OCI-LY7 (cell line): ENCODE data around the gene TSR3. TPM values are rescaled to one million over a fixed set of nuclear protein-coding genes. Genes with fewer than 3 reads are reported as not detected.

Experiments
- BruUV-seq: library from RNA; stranded (reverse); fragments of 400-500 nt; replicated peaks from 2 replicates; lab custom pipeline; 2021; lab: Mats Ljungman, UMichigan
- CTCF ChIA-PET: fragments of 300-600 bp; sonication (Branson Sonifier 250); formaldehyde crosslinking; loops from one replicate; lab custom pipeline; 2022; ENCODE audit warnings: antibody characterized with exemption; ENCODE audit not compliant: unreplicated experiment; lab: Charles Lee
- POLR2A ChIA-PET: fragments of 300-600 bp; sonication (Branson Sonifier 250); formaldehyde crosslinking; loops from one replicate; lab custom pipeline; 2022; ENCODE audit warnings: antibody characterized with exemption; lab: Charles Lee
- DNase-seq: peaks from one replicate; pipeline ENCODE4 v3.0.0-alpha.2; 2015; ENCODE audit warnings: low spot score
- H2AFZ ChIP-seq: fragments of 200-600 bp; sonication (generic), shearing (Covaris generic); 2 replicates; pipeline ENCODE4 v1.6.1; 2014; ENCODE audit warnings: mild to moderate bottlenecking, antibody characterized with exemption, low read length, moderate library complexity
- H3K27ac ChIP-seq: fragments of 200-600 bp; sonication (generic); 2 replicates; pipeline ENCODE4 v1.5.1; 2014; ENCODE audit warnings: mixed run types, low read depth, mild to moderate bottlenecking, moderate library complexity, low read length, inconsistent platforms; ENCODE audit not compliant: poor library complexity, severe bottlenecking
- H3K36me3 ChIP-seq: fragments of 200-600 bp; sonication (generic); 2 replicates; pipeline ENCODE4 v1.6.1; 2014; ENCODE audit warnings: mild to moderate bottlenecking, antibody characterized with exemption, low read length, moderate library complexity, mixed read lengths; ENCODE audit not compliant: insufficient read depth
- H3K4me1 ChIP-seq: fragments of 200-600 bp; sonication (generic); 2 replicates; pipeline ENCODE4 v1.5.1; 2014; ENCODE audit warnings: mild to moderate bottlenecking, low read length; ENCODE audit not compliant: insufficient read depth, poor library complexity, severe bottlenecking
- H3K4me2 ChIP-seq: fragments of 200-600 bp; sonication (generic); 2 replicates; pipeline ENCODE4 v1.6.1; 2014; ENCODE audit warnings: mild to moderate bottlenecking, low read length
- H3K4me3 ChIP-seq: fragments of 200-600 bp; sonication (generic); 2 replicates; pipeline ENCODE4 v1.5.1; 2014; ENCODE audit warnings: mild to moderate bottlenecking, low read depth, low read length; ENCODE audit not compliant: poor library complexity, severe bottlenecking
- H3K79me2 ChIP-seq: fragments of 200-600 bp; sonication (generic); 2 replicates; pipeline ENCODE4 v1.6.1; 2016; ENCODE audit warnings: low read depth, mild to moderate bottlenecking, low read length, moderate library complexity, mixed read lengths; ENCODE audit not compliant: insufficient read depth
- H3K9me2 ChIP-seq: fragments of 200-600 bp; sonication (generic); 2 replicates; pipeline ENCODE4 v1.6.1; 2016; ENCODE audit warnings: mild to moderate bottlenecking, low read length, mixed read lengths; ENCODE audit not compliant: insufficient read depth
- H3K9me3 ChIP-seq: fragments of 200-600 bp; sonication (generic); 2 replicates; pipeline ENCODE4 v1.6.1; 2014; ENCODE audit warnings: mild to moderate bottlenecking, mixed run types, low read length, mixed read lengths
- H4K20me1 ChIP-seq: fragments of 200-600 bp; sonication (generic); 2 replicates; pipeline ENCODE4 v1.6.1; 2014; ENCODE audit warnings: mild to moderate bottlenecking, antibody characterized with exemption, low read length, moderate library complexity, mixed read lengths; ENCODE audit not compliant: insufficient read depth
- CTCF ChIP-seq: fragments of 200-600 bp; sonication (generic); conservative IDR thresholded peaks from 2 replicates; pipeline ENCODE4 v1.5.1; 2014; ENCODE audit warnings: mild to moderate bottlenecking, antibody characterized with exemption, low read length, moderate library complexity, mixed read lengths
- EZH2phosphoT487 ChIP-seq: fragments of 200-600 bp; sonication (generic); IDR thresholded peaks from 2 replicates; pipeline ENCODE4 v1.6.1; 2018; ENCODE audit warnings: low read depth, borderline replicate concordance, mild to moderate bottlenecking, mixed run types, antibody characterized with exemption, low read length, moderate library complexity, mixed read lengths
- intact Hi-C: fragments of 100-400 bp; cut with micrococcal nuclease; formaldehyde crosslinking; loops from one replicate; pipeline ENCODE4 v1.10.0; 2022; ENCODE audit not compliant: unreplicated experiment
- total RNA-seq, 2 experiments: library from RNA; depleted of rRNA in 1 of 2; stranded (reverse); fragments of >200 nt in 1 of 2; shearing (Covaris generic) in 1 of 2; gene quantifications; 2 replicates each; pipeline ENCODE4 v1.2.3, GENCODE V29; 2014 to 2022

TSR3 gene
- total RNA-seq, 2 experiments from 2014 or later = 47.2 to 75.8 TPM

- Histone ChIP-seq H3K9me3 (no peaks in the 10 kb centered on the region), H3K4me3 (no peak overlapping the region), H3K4me2 (no peak overlapping the region), H2AFZ (no peak overlapping the region), H3K27ac (no peak overlapping the region), H3K36me3 (no peaks in the 10 kb centered on the region), H3K79me2 (no peaks in the 10 kb centered on the region), H4K20me1 (no peaks in the 10 kb centered on the region), H3K9me2 (no peaks in the 10 kb centered on the region), H3K4me1 (no peaks in the 10 kb centered on the region)
- BruUV-seq = no TSS peak
- no peak for DNase-seq
- ChIA-PET CTCF (no interaction called here), POLR2A (no interaction called here)
- TF ChIP-seq EZH2phosphoT487 (no peak), CTCF (no peak)
- intact Hi-C loops = no loop called here
Measured at GRCh38 chr16:1392826-1393225, 41.1 kb upstream of the TSR3 start.

- POLR2A ChIA-PET = no interaction called here
- Histone ChIP-seq H2AFZ (no peak overlapping the region), H3K4me2 (no peak overlapping the region), H3K9me2 (no peaks in the 10 kb centered on the region), H3K4me3 (no peak overlapping the region), H3K27ac (no peak overlapping the region), H3K9me3 (no peaks in the 10 kb centered on the region), H3K36me3 (no peaks in the 10 kb centered on the region), H3K4me1 (no peaks in the 10 kb centered on the region), H3K79me2 (no peaks in the 10 kb centered on the region), H4K20me1 (no peaks in the 10 kb centered on the region)
- CTCF ChIA-PET = no interaction called here
- TF ChIP-seq EZH2phosphoT487 (no peak), CTCF (no peak)
- BruUV-seq = no TSS peak
- intact Hi-C loops = no loop called here
- no peak for DNase-seq
Measured at GRCh38 chr16:1390239-1390779, 38.6 kb upstream of the TSR3 start.

GRCh38 chr16:1389762-1390161, 38.1 kb upstream of the TSR3 start:
- no peak for DNase-seq
- H3K36me3 ChIP-seq = no peaks in the 10 kb centered on the region
- H3K9me3 ChIP-seq = no peaks in the 10 kb centered on the region
- no peak overlapping the region for H2AFZ ChIP-seq
- BruUV-seq = no TSS peak
- intact Hi-C loops = no loop called here
- no peaks in the 10 kb centered on the region for H3K9me2 ChIP-seq
- ChIA-PET POLR2A (no interaction called here), CTCF (no interaction called here)
- H3K27ac ChIP-seq = no peak overlapping the region
- H3K4me2 ChIP-seq = no peak overlapping the region
- H3K4me1 ChIP-seq = no peaks in the 10 kb centered on the region
- H4K20me1 ChIP-seq = no peaks in the 10 kb centered on the region
- H3K79me2 ChIP-seq = no peaks in the 10 kb centered on the region
- H3K4me3 ChIP-seq = no peak overlapping the region
- TF ChIP-seq CTCF = no peak
- TF ChIP-seq EZH2phosphoT487 = no peak
